Posterior vena cava (tissue), 2 donors: ENCODE measurements around the gene RBM20. TPM values are rescaled to one million over a fixed set of nuclear protein-coding genes. Genes with fewer than 3 reads are reported as not detected.

ENCODE experiments used
- DNase-seq: peaks from one replicate; pipeline ENCODE4 v3.0.0-alpha.2; 2020; ENCODE audit warnings: low spot score
- intact Hi-C, 2 donors: fragments of 100-400 bp; cut with DNase I; formaldehyde crosslinking; loops; one replicate each; pipeline versions ENCODE4 v1.14.1 to v1.14.2; 2022 to 2023
- total RNA-seq, 2 donors: library from RNA; stranded (reverse); fragmentation: NEBNext Ultra II Directional; extraction: Animal tissue kit (Norgen Biotek cat#: 25700); gene quantifications; one replicate each; pipeline ENCODE4 v1.2.1, GENCODE V29; 2021
- donor health status: DM: yes; HTN: yes; CAD: no.
- donor health status: DM: yes; HTN: yes; CAD: no.

The RBM20 gene
- total RNA-seq, 2 donors from 2014 or later: 2.0 to 3.0 TPM

DNA sequence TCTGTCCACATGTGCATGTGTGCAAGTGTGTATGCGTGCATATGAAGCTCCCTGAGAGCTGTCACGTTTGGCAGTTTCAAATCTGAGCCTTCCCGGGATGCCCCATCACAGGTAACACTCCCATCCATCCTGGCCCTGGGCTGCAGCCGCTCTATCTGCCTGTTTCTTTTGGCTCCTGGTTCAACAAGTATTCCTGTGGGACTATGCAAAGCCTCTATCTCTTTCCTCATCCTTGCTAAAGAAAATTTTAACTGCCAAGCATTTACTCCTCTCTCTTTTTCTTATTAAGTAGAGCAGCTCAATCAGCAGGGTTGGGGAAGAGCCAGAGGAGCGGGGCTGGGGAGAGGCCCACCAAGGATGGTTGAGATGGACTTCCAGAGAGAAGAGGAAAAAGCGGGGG lies 203.2 kb downstream of the RBM20 start:
- intact Hi-C loops: no loop called here
- no peak for DNase-seq

DNA sequence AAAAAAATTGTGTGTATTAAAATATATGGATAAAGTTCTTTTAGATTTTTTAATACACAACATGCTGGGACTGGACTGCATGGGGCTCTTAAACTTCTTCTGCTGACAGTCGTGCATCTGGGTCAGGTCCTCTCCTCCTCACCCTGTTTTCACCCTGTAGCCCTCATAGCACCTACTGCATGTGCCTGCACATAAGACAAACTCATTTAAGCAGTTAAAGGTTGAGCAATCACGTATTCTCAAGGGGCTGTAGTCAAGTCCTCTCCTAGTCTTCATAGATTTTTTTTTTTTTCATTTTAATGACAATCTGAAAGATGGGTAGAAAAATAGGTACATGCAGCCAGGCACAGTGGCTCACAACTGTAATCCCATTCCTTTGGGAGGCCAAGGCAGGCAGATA lies 204.0 kb downstream of the RBM20 start:
- intact Hi-C loops: no loop called here
- DNase-seq: no peak

- no peak for DNase-seq
- intact Hi-C loops: no loop called here
Measured at GRCh38 chr10:110850099-110850498, 206.0 kb downstream of the RBM20 start.

DNA sequence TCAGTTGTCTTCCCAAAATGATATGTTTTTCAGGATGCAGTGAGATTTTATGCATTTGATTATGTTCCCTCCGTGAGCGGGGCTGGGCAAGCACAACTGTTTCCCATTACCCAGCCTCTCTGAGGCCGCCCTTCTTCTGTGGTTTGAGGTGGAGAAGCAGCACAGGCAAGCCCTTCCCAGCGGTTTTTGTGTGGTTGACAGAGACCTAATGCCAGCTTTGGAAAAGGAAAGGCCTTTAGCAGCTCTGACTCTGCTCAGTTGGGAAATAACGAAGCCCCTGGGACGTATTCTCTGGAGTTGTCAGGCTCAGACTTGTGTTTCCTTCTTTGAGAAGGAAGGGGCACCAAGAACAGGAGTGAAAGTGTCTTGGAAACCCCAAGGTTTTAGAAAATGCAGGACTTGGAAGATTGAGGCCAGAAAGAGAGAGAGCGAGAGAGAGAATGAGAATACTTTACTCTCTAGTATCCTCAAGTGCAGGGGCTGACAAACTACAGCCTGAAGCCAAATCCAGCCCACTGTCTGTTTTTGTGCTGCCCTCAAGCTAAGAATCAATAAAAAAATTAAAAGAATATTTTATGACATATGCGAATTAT lies 207.0 kb downstream of the RBM20 start:
- DNase-seq: no peak
- intact Hi-C loops: no loop called here

- DNase-seq: no peak
- intact Hi-C loops: no loop called here
Measured at GRCh38 chr10:110852255-110852896, 208.2 kb downstream of the RBM20 start.

- intact Hi-C loops: no loop called here
Measured at GRCh38 chr10:110852947-110853346, 208.8 kb downstream of the RBM20 start.

DNA sequence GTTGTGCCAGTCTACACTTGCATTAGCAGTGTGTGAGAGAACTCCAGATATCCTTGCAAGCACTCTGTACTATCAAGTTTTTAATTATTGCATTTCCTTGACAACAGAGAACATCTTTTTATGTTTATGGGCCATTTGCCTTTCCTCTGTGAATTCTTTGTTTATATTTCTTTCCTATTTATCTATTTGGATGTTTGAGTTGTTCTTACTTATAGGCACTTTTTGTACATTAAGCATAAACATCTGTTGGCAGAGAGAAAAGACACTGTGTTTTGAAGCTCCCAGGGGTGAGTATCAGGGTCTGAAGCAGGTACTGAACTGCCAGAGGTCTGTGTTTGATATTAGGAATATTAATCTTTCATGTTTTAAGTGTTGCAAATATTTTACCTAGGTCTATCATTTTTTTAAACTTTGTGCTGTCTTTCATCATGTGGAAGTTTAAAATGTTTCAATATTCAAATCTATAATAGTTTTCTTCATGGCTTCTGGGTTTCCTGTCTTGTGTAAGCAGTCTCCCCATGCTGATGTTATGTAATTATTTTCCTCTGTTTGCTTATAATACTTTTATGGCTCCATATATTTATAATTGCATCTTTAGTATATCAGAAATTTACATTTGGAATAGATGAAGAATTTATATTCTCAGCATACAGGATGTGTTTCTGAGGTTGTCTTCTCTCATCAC lies 209.9 kb downstream of the RBM20 start:
- intact Hi-C loops: no loop called here
- no peak for DNase-seq

More at GRCh38 chr10:110852947-110853346, 208.8 kb downstream of the RBM20 start:
- no peak for DNase-seq

DNA sequence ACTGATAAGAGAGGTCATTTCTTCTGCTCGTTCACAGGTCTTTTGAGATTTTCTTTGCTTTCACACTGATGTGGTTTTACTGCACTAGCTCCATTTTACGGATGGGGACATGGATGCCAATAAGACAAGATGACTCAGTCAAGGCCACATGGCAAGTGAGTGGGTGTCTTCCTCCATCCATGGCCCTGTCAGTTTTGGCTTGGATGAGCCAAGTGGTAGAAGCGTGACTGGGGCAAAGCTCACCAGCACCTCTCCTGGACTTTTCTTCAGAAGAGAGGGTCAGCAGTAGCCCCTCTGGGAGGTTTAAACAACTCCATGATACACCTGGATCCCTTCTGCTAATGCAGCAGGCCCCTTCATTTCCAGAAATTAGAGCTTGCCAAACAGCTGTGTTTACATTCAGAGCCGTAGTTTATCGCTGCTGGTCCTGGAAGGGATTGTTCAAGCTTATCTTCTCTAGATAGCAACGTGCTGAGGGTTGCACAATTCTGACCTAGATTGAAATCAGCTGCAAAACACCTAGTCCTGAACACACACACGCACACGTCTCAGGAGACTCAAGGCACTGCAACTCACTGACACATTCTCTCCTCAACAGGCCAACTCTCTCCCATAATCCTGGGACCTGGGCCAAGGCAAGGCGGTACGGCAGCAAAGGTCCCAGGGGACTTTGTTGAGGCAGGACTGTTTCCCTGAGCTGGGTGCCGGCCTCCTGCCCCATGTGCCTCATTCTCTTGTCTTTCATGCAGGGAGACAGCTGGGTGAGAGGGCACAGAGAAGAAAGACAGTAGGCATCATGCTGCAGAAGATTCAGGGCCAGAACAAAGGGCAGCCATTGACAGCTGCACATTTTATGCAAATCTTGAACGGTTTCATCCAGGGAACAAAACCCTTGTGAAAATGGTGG lies 213.4 kb downstream of the RBM20 start:
- DNase-seq: no peak
- intact Hi-C loops: no loop called here

DNA sequence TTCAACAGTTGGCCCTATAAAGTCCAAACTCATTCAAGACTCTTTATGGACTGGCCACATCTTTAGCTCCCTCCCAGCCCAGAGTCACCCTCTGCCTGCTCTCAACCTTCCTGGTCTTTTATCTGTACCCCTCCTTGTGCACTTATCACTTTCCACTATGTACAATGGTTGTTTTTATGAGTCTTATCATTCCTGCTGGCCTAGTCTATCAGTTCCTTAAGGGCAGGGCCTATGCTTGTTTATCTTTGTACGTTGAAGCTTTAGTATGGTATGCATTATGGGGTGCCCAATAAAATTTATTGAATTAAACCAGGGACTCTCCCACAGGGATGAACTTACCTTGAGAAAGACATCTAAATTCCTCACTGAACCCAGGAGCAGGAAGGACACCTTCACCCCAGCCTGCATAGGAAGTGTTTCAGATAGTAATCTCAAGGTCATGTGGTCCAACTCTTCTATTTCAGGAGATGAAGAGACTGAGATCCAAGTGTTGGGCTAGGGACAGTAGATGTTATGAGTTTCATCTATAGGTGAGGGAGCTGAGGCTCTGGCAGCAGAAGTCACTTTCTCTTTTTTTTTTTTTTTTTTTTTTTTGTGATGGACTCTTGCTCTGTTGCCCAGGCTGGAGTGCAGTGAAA lies 214.3 kb downstream of the RBM20 start:
- no peak for DNase-seq

DNA sequence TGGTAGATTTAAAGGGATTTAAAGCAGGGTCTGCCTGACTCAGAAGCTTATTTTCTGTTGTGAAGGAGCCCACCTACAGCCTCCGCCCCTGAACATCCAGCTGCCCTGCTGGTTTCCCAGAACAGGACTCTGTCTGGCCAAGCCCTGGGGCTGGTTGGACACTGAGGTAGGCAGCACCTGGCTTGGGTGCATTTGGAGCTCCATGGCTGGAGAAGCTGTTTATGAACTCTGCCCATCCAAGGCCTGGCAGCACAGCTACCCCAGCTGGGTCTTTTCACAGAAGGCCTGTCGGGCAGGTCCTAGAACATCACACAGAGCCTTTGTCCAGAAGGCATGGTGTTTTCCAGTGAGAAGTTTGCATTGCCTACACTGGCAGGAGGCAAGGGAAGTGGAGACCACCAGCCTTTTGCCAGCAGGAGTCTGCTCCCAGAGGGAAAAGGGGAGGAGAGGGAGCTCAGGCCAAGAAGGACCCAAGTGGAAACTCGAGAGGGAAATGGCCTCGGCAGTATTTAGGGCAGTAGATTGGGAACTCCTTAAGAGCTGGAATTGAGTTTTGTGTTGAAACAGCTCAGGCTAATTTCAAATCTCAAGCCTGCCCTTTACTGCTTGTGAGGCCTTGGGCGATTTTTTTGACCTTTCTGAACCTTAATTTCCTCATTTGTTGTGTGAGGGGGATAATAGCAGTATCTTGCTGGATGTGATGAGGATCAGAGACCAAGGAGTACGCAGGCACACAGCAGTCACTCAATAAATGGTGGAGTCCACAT lies 215.3 kb downstream of the RBM20 start:
- intact Hi-C loops: no loop called here
- no peak for DNase-seq

More for the DNA sequence above, 214.3 kb downstream of the RBM20 start:
- intact Hi-C loops: no loop called here

DNA sequence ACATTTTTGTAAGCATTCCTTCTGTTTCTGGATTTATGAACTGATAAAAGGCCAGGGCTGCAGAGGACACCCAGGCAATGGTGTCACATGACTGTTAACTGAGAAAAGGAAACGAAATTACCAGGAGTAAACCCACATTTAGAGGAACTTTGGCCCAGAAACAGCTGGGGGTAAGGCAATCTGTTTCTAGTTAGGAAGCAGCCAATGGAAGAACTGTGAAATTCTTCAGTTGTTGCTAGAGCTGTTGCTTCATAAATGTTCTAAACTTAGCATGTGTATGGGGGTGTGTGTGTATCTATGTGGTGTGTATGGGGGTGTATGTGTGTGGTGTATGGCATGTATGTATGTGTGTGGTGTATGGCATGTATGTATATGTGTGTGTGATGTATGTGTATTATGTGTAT lies 215.8 kb downstream of the RBM20 start:
- intact Hi-C loops: no loop called here
- DNase-seq: no peak

DNA sequence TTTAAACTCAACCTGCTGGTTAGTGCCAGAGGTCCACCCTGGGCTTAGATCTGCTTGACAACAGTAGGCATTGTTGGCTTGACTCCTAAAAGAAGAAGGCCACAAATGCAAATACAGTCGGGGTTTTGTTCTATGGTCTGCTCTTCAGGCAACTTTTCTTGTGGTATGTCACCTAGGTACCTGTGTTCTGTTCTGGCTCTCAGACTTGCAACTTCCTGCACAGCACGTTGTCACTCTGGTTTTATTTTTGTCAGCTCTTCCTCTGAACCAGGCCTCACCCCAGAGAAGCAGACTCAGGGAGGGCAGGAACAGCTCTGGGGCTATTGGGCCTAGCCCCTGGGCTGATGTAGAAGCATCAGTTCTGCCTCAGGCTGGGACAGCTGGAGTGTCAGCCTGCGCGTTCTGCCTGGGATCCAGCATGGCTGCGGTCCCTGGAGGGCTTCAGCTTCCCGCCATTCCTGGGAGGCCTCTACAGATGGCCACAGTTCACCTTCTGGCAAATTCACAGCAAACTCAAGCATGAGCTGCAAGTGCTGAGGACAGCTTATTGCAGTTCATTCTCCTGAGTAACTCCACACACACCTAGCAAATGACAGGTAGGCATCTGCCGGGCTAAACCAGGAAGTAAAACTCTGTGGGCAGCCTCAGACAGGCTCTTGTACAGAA lies 216.6 kb downstream of the RBM20 start:
- intact Hi-C loops: no loop called here
- DNase-seq: no peak

GRCh38 chr10:110861476-110861875 lies 217.3 kb downstream of the RBM20 start:
- intact Hi-C loops: no loop called here
- DNase-seq: no peak

GRCh38 chr10:110861930-110862649 lies 218.0 kb downstream of the RBM20 start:
- intact Hi-C loops: no loop called here
- no peak for DNase-seq

GRCh38 chr10:110862961-110863360 lies 218.8 kb downstream of the RBM20 start:
- intact Hi-C loops: no loop called here

GRCh38 chr10:110863361-110863760 lies 219.2 kb downstream of the RBM20 start:
- DNase-seq: no peak
- intact Hi-C loops: no loop called here

More at GRCh38 chr10:110862961-110863360, 218.8 kb downstream of the RBM20 start:
- no peak for DNase-seq

GRCh38 chr10:110863956-110864355 lies 219.8 kb downstream of the RBM20 start:
- no peak for DNase-seq
- intact Hi-C loops: no loop called here
